ENCODE measurements around the gene FHL2.
A peak's percentile ranks its signal among the peaks of the same experiment; 100 is the strongest.

FHL2 gene

DNA sequence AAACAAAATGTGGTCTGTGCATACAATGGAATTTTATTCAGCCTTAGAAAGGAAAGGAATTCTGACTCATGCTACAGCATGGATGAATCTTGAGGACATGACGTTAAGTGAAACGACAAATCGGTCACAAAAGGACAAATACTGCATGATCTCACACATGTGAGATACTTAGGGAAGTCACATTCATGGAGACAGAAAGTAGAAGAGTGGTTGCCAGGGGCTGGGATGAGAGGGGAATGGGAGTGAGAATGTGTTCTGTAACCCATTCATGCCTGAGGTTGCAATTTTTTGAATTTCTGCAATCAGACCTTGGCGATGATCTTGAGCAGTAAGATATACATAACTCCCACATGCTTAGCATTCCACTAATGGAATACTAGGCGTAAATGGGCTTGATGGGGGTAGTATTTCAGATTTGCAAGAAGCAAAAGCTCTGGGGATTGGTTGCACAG lies 22.0 kb downstream of the FHL2 start:
- DNase-seq: no peak

DNA sequence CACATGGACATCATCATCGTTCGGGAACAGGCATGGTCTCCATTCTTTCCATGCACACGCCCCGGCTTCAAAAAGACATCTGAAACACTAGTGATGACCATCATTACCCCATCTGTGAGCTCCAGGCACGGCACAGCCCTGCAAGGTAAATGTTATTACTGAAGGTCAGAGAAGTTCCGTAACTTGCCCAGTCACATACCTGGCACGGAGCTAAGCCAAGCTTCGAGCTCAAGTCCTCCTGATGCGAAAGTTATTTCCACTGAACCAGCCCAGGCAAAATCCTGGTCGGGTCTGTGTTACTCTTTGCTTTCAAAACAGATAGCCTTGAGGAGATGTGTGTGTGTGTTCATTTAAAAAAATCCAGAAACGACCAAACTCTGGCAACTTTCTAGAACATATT lies 22.8 kb downstream of the FHL2 start:
- no peak for DNase-seq

DNA sequence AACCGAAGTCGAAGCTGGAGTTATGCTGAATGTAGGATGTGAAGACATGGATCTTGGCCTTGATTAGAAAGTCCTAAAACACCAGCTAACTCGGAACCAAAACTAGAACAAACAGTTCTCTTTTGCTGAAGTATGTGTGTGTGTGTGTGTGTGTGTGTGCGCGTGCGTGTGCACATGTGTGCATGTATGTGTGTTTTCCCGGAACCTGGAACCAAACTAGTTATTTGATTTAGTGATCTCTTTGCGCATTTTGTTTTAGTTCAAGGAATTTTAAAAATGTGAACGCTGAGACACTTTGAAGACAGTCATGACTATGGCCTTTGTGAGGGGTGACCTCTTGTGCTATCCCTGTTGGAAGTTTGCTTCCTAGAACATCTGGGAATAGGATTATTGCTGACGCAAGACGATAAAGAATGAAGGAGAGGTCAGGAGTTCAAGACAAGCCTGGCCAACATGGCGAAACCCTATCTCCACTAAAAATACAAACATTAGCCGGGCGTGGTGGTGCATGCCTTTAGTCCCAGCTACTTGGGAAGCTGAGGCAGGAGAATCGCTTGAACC lies 23.8 kb downstream of the FHL2 start:
- DNase-seq: no peak

DNA sequence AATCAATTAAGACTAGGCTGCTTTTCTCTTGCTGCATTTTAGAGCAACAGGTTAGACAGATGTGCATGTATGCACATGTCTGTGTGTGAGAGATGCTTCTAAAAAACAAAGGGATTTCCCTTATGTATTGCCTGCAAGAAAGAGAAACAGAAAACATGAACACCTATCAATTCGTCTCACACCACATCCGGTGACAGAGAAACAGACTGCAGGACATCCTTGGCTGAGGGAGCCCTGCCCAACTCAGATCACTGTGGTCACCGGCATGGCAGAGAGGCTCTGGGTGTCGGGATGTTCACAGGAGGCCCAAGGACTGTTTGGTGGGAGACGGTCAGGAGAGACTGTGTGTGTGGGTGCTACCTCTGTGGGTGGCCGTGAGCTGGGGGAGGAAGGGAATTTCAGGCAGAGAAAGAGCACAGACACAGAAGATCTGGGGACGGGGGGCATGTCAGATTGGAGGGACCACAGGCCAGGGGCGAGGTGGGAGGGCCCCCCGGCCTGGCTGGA lies 24.9 kb downstream of the FHL2 start:
- no peak for DNase-seq

DNA sequence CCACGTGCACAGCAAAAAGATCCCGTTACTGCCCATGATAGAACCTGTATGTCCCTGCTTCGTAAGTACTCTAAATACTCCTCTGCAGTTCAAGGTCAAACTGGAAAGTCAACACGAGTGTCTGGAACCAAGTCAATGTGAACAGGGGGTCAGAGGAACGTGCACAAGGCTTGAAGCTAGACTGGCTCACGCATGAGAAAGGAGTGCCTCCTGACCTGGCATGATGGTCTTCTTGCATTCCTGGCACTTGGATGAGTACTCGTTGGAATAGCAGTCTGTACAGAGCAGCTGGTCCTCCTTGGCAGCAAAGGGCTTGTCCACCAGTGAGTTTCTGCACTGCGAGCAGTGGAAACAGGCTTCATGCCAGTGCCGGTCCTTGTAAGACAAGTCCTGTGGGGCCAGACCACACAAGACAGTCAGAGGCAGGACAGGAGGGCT lies 25.5 kb downstream of the FHL2 start:
- DNase-seq: no peak

DNA sequence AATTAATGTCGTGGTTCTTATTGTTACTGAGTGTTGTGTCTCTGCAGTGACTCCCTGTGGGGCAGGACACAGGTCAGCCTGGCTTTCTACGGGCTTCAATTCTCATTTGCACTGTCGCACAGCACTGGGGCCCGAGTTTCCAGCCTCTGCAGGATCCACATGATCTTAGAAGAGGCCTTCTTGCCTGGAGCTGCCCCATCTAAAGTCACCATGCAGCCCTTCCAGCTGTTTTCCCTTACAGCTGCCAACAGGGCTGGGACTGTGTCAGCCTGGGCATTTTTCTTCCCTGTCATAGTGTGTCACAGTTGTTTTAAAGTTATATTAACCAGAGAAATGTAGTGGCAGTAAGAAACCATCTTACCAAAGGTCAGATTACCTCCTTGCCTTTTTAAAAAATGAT lies 27.0 kb downstream of the FHL2 start:
- DNase-seq: no peak

DNA sequence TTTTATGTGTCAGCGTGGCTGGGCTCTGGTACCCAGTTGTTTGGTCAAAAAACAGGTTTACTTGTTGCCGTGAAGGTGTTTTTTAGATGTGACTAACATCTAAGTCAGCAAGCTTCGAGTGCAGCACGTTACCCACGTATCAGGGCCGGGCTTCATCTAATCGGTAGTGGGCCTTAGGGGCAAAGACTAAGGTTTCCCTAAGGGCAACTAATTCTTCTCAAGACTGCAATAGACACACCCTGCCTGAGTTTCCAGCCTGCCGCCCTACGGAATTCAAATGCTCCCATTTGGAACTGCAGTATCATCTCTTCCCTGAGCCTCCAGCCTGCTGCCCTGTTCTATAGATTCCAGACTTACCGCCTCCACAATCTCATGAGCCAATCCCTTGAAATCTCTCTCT lies 27.7 kb downstream of the FHL2 start:
- DNase-seq: no peak

DNA sequence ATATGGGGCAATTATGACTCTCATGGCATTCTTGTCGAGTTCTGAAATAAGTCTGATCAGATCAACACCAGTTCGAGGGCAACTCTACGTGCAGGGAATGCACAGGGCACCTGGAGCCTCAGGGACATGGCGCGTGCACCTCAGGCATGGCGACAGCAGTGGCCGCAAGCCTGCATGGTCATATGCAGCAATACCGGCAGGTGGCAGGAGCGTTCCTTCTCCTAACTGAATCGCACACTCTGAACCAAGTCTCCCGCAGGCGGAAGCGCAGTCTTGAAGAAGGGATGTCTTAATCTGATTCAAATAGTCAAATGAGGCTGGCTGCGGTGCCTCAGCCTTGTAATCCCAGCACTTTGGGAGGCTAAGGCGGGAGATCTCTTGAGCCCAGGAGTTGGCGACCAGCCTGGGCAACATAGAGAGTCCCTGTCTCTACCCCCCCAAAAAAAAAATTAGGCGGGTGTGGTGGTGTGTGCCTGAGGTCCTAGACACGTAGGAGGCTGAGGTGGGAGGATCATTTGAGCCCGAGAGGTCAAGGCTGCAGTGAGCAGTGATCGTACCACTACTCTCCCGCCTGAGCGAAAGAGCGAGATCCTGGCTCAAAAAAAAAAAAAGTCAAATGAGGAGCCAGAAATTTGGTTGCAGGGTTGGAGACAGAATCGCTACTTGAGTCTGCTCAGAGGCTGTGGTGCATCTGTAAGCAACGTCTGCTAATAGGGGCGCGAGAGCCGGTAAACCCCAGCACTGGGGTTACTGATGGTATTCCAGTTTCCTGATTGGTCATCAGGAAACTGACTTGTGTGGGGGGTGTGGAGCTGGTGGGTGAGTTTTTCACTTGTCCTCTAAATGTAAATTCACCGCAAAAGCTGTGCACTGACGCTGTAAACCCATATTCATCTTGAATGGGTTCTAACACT lies 28.8 kb downstream of the FHL2 start:
- no peak for DNase-seq

DNA sequence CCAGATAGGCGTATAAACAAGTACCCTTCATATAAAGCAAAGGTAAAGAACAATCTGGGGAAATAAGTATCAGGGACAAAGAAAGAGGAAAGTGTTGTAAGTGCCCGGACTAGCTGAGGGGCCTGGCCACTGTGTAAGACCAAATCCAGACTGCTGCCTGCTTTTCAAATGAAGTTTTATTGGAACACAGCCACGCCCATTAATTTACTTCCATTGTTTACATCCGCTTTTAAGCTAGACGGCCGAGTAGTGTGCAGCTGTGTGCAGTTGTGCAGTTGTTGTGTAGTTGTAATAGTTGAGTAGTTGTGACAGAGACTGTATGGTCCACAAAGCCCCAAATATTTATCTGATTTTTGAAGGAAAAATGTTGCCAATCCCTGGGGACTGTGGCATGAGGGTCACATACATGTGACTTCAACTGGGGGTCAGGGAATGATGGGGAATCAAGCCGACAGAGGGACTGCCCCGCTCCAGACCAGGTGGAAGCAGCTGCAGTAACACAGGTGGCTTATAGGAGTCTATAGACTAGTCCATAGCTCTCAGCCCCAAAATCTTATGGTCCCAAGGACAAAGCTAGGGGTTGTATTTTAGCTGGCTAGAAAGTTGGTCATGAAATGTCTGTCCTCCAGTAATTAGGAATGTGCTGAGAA lies 30.0 kb downstream of the FHL2 start:
- no peak for DNase-seq

DNA sequence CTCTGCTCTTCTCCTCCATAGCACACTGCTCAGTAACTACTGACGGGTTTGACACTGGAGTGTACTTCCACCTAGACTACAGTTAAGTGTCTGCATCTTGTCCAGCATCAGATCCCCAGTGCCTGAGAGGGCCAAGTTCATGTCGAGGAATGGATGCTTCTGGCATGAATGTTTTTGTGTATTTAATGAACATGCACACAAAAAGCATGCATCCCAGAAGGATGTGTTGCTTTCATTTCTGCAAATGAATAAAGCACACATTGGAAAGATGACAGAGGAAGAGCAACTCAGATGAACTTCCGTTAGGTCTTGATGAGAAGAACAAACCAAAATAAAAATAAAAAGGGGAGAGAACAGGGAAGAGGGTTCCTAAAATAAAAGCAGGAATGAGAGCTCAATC lies 33.6 kb downstream of the FHL2 start:
- DNase-seq: no peak

DNA sequence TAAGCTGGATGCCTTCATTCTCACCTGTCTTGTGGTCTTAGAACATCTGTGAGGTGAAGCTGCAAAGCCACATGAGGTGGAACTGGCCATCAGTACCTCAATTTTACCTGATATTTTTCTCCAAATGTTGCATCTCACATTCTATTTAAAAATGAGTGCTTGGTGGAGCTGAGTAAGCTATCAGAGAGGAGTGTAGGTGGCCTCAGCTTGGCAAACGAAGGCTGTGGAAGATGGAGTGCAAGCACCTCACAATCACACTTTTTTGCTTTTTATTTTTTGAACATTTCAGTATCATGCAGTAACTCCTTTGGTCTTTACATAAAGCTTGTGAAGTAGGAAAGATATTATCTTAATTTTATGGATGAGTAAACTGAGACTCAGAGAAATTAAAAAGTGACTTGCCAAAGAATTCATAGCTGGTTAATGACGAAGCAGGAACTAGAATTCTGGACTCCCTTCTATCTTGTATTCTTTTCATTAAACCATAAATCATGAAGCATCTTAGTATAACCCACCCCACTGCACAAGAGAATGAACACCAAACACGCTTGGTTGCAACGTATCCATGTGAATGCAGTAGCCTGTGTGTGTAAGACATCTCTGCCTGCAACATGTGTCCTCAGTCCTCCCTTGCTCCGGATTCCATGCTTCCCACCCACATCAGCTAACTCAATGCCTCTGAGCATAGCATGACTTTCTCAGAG lies 34.3 kb downstream of the FHL2 start:
- DNase-seq: no peak

DNA sequence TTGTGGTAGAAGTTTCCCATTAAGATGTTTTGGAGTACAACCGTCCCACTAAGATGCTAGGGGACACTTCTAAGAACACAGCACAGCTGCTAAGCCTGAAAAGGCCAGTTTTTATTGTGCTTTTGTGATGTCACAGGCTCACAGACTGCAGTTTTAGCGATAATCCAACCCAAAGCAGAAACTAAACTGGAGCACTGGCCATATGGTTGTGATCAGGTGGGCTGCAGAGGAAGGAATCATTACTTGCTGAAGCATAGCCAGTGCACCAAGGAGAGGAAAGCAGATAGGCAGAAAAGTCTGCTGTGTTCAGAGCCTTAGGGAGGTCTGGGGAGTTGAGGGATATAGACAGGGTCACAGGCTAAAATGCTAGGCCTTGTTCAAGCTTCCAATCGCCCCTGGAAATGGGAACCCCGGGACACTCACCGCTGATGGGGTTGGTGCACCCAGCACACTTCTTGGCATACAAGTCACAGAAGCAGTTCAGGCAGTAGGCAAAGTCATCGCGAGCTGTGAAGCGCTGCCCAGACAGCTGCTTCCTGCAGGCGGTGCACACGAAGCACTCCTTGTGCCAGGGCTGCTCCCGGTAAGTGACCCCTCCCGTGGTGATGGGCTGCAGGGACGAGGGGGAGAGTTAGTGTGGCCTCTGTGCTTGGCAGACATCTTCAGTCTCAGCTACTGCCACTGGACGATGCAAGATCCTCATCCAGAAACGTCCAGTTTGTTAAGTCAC lies 35.8 kb downstream of the FHL2 start:
- no peak for DNase-seq

DNA sequence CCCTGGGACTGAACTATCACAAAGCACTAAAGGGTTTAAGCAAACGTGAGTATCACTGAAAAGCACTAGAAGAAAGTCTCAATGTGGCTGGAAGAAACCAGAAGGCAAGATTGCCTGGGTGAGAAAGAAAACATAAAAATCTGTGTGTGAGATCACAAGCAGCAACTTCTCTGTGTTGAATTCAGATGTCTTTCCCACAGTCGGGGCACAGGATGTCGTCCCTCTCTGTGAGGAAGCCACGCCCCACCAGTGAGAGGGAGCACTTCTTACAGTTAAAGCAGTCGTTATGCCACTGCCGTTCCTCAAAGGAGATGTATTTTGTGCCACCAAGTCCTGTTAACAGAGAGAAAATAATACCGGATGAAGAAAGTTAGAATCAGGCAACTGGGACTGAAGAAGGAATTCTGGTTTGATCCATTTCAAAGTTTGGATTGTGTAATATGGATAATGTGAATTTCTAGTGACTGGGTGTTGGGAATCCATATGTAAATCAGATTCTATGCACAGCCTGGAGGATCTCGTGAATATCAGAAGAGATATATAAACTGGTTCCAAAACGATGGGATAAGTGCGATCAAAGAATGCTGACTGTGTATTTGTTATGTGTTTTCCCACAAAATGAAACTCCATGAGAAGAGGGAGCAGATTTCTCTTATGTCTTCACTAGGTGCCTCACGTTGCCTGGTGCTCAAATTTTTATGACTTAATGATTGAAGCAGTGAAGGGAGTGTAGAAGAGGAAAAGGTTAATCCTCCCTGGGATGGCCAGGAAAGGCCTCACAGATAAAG lies 37.6 kb downstream of the FHL2 start:
- DNase-seq: no peak

DNA sequence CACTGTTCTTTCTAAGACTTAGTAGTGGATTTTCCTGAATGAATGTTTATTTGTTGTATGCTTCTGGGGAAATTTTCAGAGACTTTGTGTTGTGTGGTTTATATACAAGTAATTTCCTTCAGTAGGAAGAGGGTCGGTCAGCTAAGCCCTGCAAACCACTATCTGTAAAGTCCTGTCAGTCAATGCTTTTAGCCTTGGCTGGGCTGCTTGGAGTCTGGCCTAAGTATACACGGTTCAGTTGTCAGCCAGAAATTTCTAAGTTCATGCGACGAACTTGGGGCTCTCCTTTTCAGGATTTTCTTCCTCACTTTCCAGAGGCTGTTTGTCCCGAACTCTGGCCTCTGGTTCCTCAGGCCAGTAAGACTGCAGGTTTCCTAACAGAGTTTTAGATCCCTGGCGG lies 40.3 kb downstream of the FHL2 start:
- no peak for DNase-seq

DNA sequence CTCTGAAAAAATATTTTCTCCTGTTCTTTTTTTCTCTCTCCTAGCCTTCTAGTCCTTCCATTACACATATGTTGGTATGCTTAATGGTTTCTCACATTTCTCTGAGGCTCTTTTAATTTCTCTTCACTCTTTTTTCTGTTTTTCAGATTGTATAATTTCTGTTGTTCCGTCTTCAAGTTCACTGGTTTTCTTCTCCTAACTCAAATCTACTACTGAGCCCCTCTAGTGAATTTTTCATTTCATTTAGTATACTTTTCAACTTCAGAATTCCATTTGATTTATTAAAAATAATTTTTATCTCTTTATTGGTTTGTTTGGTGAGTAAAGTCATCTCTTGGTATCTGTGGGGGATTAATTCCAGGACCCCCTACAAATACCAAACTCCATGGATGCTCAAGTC lies 41.7 kb downstream of the FHL2 start:
- DNase-seq: no peak

DNA sequence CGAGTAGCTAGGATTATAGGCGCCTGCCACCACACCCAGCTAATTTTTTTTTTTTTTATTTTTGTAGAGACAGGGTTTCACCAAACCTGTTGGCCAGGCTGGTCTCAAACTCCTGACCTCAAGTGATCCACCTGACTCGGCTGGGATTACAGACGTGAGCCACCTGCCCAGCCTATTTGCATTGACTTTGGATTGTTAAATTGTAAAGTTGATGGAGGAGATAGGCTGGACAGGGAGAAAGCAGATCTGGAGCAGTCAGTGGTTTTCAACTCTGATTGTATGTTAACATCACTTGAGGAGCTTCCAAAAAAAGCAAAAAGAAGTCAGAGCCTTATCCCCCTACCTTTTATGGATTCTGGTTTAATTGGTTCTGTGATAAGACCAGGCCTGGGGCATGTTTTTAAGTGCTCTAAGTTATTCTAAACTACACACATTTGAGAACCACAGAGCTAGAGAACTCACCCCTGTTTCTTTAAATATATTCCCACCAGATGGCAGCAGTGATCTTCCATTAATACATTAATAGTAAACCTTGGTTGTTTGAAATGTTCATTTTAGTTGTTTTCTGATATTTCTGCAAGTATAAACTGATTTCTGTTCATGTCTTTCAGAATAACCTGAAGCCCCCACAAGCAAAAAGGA lies 54.0 kb downstream of the FHL2 start:
- DNase-seq: no peak

DNA sequence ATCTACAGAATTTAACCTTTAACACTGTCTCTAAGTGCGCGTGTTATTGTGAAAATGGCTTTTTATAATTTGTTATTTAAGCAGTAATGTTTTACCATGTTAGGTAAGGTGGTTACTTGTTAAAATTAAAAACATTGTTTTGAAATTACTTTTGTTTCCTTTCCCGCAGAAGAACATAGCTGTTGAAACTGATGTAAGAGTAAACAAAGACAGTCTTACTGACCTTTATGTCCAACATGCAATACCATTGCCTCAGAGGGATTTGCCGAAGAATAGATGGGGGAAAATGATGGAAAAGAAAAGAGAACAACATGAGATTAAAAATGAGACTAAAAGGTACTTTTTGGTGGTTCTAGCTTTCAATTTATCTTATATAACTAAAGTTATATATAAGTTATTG lies 59.4 kb downstream of the FHL2 start:
- DNase-seq: no peak

DNA sequence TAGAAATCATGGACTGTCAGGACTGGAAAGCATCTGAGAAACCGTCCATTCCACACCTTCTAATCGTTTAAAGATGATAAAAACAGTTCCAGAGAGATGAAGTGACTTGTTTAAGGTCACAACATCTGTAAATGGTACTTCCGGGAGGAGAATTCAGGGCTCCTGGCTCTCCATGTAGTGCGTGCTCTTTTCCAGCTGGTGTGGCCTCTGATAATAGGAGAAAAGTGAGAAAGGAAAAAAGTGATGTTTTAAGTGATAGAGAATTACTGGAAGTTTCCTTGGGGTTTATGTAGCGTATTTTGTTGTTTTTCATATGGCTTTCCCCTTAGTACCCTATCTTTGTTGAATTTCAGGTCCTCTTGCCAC lies 60.8 kb downstream of the FHL2 start:
- no peak for DNase-seq

DNA sequence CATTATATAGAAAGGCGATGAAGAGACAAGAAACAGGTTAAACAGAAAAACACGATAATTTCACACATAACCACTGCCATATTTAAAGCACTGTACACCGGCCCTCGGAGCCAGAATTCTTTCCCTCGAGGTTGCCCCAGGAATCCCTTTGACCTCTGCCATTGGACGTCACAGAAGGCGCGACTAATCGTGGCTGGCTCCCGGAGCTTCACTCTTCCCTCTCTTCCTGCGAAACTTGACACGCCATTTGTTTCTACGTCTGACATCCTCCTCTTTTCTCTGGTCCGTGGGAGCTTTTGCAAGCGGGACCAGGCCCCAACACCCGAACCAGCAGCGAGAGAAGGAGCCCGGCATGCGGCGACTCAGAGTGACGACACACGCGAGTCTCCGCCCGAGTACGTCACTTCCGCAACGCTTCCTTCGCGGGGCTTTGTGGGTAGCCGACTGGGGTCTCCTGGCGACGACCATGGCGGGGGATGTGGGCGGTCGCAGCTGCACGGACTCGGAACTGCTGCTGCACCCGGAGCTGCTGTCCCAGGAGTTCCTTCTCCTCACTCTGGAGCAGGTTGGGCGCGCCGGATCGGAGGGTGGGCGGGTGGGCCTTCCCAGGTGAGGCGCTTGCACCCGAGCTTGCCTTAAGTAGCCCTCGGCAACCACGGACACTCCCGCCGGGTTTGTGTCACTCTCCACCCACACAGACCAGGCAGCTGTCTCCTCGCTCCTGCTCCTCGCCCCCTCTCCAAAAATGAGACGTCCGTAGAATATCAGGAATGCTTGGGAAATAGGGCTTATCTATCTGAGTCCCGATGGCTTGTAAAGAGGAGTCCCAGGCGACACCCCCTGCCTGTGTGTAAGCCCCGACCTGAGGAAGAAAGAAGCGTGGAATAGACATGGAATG lies 61.5 kb downstream of the FHL2 start, which contains the start of gene C2orf49:
Gene C2orf49 (plus strand): TSS at position 419 of the 898 bp plus-strand sequence. CDS start 48 bp downstream, at position 467.
- peak; percentile 69 for DNase-seq

DNA sequence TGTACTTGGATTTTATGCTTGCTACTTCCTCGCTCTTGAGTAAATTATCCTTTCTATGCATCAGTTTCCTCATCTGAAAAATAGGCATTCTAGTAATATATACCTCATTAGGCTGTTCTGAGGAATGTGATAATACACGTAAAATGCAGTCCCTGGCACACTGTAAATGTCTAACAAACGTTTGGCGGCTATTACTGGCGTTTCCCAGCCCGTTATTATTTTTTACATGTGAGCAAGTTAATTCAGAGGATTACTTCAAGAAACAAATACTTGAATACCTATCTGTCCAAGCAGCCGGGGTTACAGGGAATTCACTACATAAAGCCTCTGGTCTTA lies 62.1 kb downstream of the FHL2 start:
- DNase-seq: no peak

Data from NCI-H1417 treated with DMSO at 0.1 percent for 48 hours (cell line).